ENCODE measurements around the gene STPG2. TPM values are rescaled to one million over a fixed set of nuclear protein-coding genes. Genes with fewer than 3 reads are reported as not detected.
"Not testable (repeated sequence)": the region's sequence is repeated elsewhere in the genome, so short reads cannot be mapped to it uniquely, and the experiment has no call there.

The STPG2 gene
- total RNA-seq, 1 donor from 2014 or later = 0.14 TPM

DNA sequence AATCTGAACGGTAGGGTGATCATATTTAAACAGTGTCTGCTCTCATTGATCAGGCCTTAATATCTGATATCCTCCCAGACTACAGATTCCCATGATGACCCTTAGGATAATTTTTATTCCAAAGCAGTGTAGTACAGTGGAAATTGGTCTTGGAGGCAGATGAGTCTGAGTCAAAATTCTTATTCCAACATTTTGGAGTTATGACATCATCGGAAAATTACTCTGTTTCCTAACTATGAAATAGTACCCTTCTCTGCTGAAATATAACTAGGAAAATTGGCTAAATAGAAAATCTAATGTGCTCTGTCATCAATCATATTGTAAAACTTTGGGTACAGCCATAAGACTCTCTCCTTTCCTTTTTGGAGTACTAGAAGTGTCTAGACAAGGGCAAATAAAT lies 583.3 kb downstream of the STPG2 start:
- Histone ChIP-seq H3K4me2 (ENCODE audit: low read length) (no peak overlapping the region), H3K27me3 (ENCODE audit: insufficient read depth, low read length) (no peaks in the 10 kb centered on the region), H3K79me2 (ENCODE audit: insufficient read depth, low read length) (no peaks in the 10 kb centered on the region), H4K20me1 (ENCODE audit: insufficient read depth, low read length) (no peaks in the 10 kb centered on the region), H3K9me3 (ENCODE audit: insufficient read depth, low read depth, low read length) (no peaks in the 10 kb centered on the region), H3K4me1 (ENCODE audit: insufficient read depth, low read length) (no peaks in the 10 kb centered on the region), H3K9ac (ENCODE audit: low read length) (no peak overlapping the region), H3K27ac (ENCODE audit: low read depth, low read length) (no peak overlapping the region), H2AFZ (ENCODE audit: low read depth, low read length) (no peak overlapping the region), H3K4me3 (ENCODE audit: insufficient read depth, low read depth, low read length) (no peak overlapping the region), H3K36me3 (ENCODE audit: insufficient read depth, low read length) (no peaks in the 10 kb centered on the region)
- H3K27ac Mint-ChIP-seq (ENCODE audit: unreplicated experiment) = no peak overlapping the region
- DNase-seq (ENCODE audit: low read depth) = no peak
- H3K36me3 Mint-ChIP-seq (ENCODE audit: low read depth, unreplicated experiment) = no peaks in the 10 kb centered on the region
- no peak overlapping the region for H3K4me3 Mint-ChIP-seq (ENCODE audit: unreplicated experiment)
- TF ChIP-seq, protein P1, sequence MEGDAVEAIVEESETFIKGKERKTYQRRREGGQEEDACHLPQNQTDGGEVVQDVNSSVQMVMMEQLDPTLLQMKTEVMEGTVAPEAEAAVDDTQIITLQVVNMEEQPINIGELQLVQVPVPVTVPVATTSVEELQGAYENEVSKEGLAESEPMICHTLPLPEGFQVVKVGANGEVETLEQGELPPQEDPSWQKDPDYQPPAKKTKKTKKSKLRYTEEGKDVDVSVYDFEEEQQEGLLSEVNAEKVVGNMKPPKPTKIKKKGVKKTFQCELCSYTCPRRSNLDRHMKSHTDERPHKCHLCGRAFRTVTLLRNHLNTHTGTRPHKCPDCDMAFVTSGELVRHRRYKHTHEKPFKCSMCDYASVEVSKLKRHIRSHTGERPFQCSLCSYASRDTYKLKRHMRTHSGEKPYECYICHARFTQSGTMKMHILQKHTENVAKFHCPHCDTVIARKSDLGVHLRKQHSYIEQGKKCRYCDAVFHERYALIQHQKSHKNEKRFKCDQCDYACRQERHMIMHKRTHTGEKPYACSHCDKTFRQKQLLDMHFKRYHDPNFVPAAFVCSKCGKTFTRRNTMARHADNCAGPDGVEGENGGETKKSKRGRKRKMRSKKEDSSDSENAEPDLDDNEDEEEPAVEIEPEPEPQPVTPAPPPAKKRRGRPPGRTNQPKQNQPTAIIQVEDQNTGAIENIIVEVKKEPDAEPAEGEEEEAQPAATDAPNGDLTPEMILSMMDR (IDR thresholded peaks at IDR 0.05; ENCODE audit: insufficient read depth, low read depth, low read length) = no peak
- no peak for TF ChIP-seq EZH2 (IDR thresholded peaks at IDR 0.05; ENCODE audit: insufficient read depth, low read length)
- no peaks in the 10 kb centered on the region for H3K27me3 Mint-ChIP-seq (ENCODE audit: low read depth, unreplicated experiment)
- H3K4me1 Mint-ChIP-seq (ENCODE audit: low read depth, unreplicated experiment) = peaks cover 6% of the 10 kb centered on the region
- H3K9me3 Mint-ChIP-seq (ENCODE audit: unreplicated experiment) = peaks cover 4% of the 10 kb centered on the region
- no peak for FAIRE-seq

DNA sequence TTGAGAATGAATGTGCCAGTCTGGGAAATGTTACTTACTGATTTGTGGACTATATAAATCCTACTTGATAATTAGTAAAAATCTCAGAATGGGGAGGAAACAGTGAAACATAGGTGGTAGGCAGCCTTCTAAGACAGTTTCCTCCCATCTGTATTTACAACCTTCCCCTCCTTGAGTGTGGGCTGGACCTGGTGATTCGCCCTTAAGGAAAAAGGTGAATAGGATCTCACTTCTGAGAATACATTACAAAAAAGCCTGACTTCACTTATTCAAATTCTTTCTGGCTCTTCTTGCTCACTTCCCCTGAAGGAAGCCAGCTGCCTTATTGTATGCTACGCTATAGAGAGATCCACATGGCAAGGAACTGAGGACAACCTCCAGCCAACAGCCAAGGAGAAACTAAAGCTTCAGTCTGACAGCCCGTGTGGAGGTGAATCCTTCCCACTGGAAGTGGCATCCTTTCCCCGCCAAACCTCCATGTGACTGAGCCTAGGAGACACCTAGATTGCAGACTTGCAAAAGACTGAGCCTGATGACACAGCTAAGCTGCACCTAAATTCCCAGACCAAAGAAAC lies 585.0 kb downstream of the STPG2 start:
- no peaks in the 10 kb centered on the region for H3K36me3 Mint-ChIP-seq (ENCODE audit: low read depth, unreplicated experiment)
- Histone ChIP-seq H3K9me3 (ENCODE audit: insufficient read depth, low read depth, low read length) (no peaks in the 10 kb centered on the region), H3K27me3 (ENCODE audit: insufficient read depth, low read length) (no peaks in the 10 kb centered on the region), H3K36me3 (ENCODE audit: insufficient read depth, low read length) (no peaks in the 10 kb centered on the region), H3K79me2 (ENCODE audit: insufficient read depth, low read length) (no peaks in the 10 kb centered on the region), H3K4me1 (ENCODE audit: insufficient read depth, low read length) (no peaks in the 10 kb centered on the region), H2AFZ (ENCODE audit: low read depth, low read length) (no peak overlapping the region), H3K27ac (ENCODE audit: low read depth, low read length) (no peak overlapping the region), H3K4me2 (ENCODE audit: low read length) (no peak overlapping the region), H4K20me1 (ENCODE audit: insufficient read depth, low read length) (no peaks in the 10 kb centered on the region), H3K4me3 (ENCODE audit: insufficient read depth, low read depth, low read length) (no peak overlapping the region), H3K9ac (ENCODE audit: low read length) (no peak overlapping the region)
- H3K27ac Mint-ChIP-seq (ENCODE audit: unreplicated experiment) = no peak overlapping the region
- no peaks in the 10 kb centered on the region for H3K27me3 Mint-ChIP-seq (ENCODE audit: low read depth, unreplicated experiment)
- no peak for DNase-seq (ENCODE audit: low read depth)
- FAIRE-seq = no peak
- peaks cover 4% of the 10 kb centered on the region for H3K9me3 Mint-ChIP-seq (ENCODE audit: unreplicated experiment)
- H3K4me1 Mint-ChIP-seq (ENCODE audit: low read depth, unreplicated experiment) = peaks cover 6% of the 10 kb centered on the region
- no peak overlapping the region for H3K4me3 Mint-ChIP-seq (ENCODE audit: unreplicated experiment)
- TF ChIP-seq, protein P1 (IDR thresholded peaks at IDR 0.05; ENCODE audit: insufficient read depth, low read depth, low read length) = no peak
- no peak for TF ChIP-seq EZH2 (IDR thresholded peaks at IDR 0.05; ENCODE audit: insufficient read depth, low read length)

DNA sequence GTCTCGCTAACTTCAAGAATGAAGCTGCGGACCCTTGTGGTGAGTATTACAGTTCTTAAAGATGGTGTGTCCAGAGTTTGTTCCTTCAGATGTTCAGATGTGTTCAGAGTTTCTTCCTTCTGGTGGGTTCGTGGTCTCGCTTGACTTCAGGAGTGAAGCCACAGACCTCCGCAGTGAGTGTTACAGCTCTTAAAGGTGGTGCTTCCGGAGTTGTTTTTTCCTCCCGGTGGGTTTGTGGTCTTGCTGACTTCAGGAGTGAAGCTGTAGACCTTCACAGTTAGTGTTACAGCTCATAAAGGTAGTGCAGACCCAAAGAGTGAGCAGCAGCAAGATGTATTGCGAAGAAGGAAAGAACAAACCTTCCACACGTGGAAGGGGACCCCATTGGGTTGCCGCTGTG lies 592.6 kb downstream of the STPG2 start:
- not testable (repeated sequence) for H3K9me3 Mint-ChIP-seq (ENCODE audit: unreplicated experiment); H3K27me3 ChIP-seq (ENCODE audit: insufficient read depth, low read length); H3K9me3 ChIP-seq (ENCODE audit: insufficient read depth, low read depth, low read length); H3K36me3 Mint-ChIP-seq (ENCODE audit: low read depth, unreplicated experiment); H3K4me2 ChIP-seq (ENCODE audit: low read length); H3K27me3 Mint-ChIP-seq (ENCODE audit: low read depth, unreplicated experiment); H3K36me3 ChIP-seq (ENCODE audit: insufficient read depth, low read length); H3K27ac ChIP-seq (ENCODE audit: low read depth, low read length); H3K79me2 ChIP-seq (ENCODE audit: insufficient read depth, low read length); H3K4me1 ChIP-seq (ENCODE audit: insufficient read depth, low read length); H4K20me1 ChIP-seq (ENCODE audit: insufficient read depth, low read length); FAIRE-seq; H3K4me3 Mint-ChIP-seq (ENCODE audit: unreplicated experiment); H2AFZ ChIP-seq (ENCODE audit: low read depth, low read length); H3K4me3 ChIP-seq (ENCODE audit: insufficient read depth, low read depth, low read length); H3K27ac Mint-ChIP-seq (ENCODE audit: unreplicated experiment); H3K4me1 Mint-ChIP-seq (ENCODE audit: low read depth, unreplicated experiment); H3K9ac ChIP-seq (ENCODE audit: low read length); DNase-seq (ENCODE audit: low read depth)

All from astrocyte (in vitro differentiated cells and primary cell).